Skin epidermis (tissue), 12 donors: ENCODE data around the gene HSPG2.

ENCODE experiments used
- H3K27ac ChIP-seq, 21 experiments: fragments of 200-600 bp; sonication (generic) in 11 of 21; one replicate each; pipeline ENCODE4 v1.5.0; 2020; ENCODE audit warnings: mild to moderate bottlenecking in 3 of 21, inconsistent platforms in 2 of 21, moderate library complexity in 2 of 21
- H3K4me3 ChIP-seq, 7 experiments: fragments of 200-600 bp; sonication (generic) in 2 of 7; one replicate each; pipeline ENCODE4 v1.5.0; 2020; ENCODE audit warnings: inconsistent platforms in 2 of 7, mild to moderate bottlenecking in 2 of 7, moderate library complexity in 1 of 7

The HSPG2 gene

DNA sequence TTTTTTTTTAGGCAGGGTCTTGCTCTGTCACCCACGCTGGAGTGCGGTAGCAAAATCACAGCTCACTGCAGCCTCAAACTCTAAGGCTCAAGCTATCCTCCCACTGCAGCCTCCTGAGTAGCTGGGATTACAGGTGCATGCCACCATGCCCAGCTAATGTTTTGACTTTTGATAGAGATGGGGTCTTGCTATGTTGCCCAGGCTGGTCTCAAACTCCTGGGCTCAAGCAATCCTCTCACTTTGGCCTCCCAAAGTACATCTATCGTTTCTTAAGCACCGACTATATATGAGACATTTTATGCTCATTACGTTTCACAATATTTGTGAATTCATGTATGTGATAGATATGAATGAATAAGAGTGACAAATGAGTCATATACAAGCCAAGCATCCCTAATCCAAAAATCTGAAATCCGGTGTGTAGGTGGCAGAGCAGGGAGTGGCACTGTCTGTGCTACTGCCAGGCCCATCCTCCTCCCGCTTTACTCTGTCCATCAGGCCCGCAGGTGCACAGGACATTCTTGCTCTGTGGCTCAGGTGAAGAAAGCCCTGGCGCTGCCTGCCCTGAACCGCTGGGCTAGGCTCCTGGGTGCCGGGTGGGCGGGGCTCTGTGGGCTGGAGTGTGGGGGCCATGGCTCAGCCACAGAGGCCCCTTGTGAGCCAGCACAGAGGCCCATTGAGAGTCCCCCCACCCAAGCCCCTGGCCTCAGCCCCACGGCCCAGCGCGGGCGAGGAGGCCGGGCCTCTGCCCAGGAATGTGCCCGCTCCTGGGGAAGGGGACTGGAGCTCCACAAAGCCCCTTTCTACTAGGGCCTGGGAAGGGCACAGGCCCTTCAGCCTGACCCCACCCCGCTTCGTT, 45.3 kb downstream of the HSPG2 start:
- H3K4me3 ChIP-seq, result no peak overlapping the region
- no peak overlapping the region for H3K27ac ChIP-seq

DNA sequence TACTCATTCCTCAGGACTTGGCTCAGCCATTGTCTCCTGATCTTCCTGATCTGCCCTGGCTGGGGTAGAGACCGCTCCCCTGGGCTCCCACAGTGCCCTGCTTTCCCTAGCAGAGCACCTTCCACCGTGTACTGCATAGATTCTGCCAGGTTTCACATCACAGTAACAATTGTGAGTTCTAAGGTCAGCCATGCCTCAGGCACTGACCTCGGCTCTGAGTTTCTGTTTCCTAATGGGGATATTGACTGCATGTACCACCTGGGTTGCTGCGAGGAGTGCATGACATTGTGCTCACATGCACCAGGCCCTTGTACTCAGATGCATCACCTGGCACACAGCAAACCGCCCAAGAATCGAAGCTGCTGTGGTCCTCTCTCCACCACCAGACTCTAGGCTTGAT, 46.0 kb downstream of the HSPG2 start:
- H3K4me3 ChIP-seq, result no peak overlapping the region
- peak overlapping the region in 1 of 21 experiments; percentile 28 for H3K27ac ChIP-seq

DNA sequence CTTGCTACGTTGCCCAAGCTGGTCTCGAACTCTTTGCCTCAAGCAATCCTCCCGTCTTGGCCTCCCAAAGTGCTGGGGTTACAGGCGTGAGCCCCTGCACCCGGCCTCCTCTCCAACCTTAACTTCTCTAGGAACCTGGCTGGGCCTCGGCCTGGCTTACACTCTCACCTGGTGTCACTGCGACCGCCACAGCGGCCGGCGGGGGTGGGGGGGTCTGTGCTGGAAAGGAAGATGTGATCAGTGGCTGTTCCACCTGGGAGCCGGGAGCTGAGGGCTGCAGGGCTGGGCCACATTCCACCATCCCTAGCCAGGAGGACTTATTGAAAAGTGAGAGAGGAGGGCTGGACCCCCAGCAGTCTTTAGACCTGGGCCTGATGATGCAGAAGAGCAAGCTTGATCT, 48.6 kb downstream of the HSPG2 start:
- Histone ChIP-seq H3K4me3 (no peak overlapping the region), H3K27ac (no peak overlapping the region)

- H3K4me3 ChIP-seq, result no peak overlapping the region
Measured at GRCh38 chr1:21887796-21888195, 49.3 kb downstream of the HSPG2 start.

GRCh38 chr1:21887216-21887736, 49.8 kb downstream of the HSPG2 start:
- Histone ChIP-seq H3K27ac (no peak overlapping the region), H3K4me3 (no peak overlapping the region)

More at GRCh38 chr1:21887796-21888195, 49.3 kb downstream of the HSPG2 start:
- no peak overlapping the region for H3K27ac ChIP-seq

GRCh38 chr1:21886486-21887215, 50.5 kb downstream of the HSPG2 start:
- Histone ChIP-seq H3K27ac (no peak overlapping the region), H3K4me3 (no peak overlapping the region)

GRCh38 chr1:21885236-21886037, 51.7 kb downstream of the HSPG2 start:
- no peak overlapping the region for H3K27ac ChIP-seq
- no peak overlapping the region for H3K4me3 ChIP-seq

- Histone ChIP-seq H3K4me3 (no peak overlapping the region), H3K27ac (no peak overlapping the region)
Measured at GRCh38 chr1:21884456-21885235, 52.5 kb downstream of the HSPG2 start.

GRCh38 chr1:21882721-21883415, 54.2 kb downstream of the HSPG2 start:
- no peak overlapping the region for H3K4me3 ChIP-seq
- H3K27ac ChIP-seq, result no peak overlapping the region

GRCh38 chr1:21881250-21881649, 55.9 kb downstream of the HSPG2 start:
- no peak overlapping the region for H3K27ac ChIP-seq
- H3K4me3 ChIP-seq, result no peak overlapping the region

DNA sequence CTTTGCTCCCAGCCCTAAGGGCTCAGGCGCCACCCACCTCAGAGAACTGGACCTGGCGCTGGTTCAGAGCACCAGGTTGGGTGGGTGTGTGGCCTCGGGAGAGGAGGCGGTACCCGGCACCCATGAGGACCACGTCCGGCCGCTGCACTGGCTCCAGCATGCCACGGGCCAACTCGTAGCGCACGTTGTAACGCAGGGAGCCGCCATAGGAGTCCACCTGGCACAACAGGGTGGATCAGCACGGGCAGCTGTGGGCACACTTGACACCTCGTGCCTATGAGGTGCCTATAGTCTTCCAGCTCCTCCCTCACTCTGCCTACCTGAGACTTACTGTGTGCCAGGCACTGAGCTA, 56.5 kb downstream of the HSPG2 start:
- H3K27ac ChIP-seq, result no peak overlapping the region
- no peak overlapping the region for H3K4me3 ChIP-seq

DNA sequence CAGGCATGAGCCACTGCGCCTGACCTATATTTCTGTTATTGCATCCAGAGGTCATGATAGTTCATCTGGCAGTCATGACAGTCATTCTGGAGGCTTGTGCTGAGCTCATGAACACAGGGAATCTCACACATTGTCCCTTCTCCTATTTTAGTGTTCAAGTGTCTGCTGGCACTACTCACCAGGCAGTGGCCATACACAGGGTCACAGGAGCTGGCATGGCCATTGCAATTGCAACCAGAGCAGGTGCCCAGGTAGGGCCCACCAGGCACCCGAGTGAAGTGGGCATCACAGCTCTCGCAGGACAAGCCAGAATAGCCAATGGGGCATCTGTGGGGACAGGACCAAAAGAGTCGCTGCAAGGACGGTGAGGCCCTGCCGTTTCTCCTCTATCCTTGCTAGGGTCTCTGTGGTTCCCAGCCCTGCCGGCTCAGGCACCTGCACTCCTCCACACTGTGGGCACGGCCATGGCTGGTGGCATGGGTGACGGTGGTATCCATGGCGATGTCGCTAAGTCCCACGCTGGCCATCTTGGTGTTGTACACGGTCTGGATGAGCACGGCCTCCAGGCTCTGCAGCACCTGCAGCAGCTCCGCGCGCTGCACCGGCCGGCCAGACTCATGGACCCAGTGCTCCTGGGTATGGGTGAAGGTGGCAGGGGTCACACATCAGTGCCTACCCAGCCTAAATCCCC, 57.0 kb downstream of the HSPG2 start:
- Histone ChIP-seq H3K27ac (no peak overlapping the region), H3K4me3 (no peak overlapping the region)

DNA sequence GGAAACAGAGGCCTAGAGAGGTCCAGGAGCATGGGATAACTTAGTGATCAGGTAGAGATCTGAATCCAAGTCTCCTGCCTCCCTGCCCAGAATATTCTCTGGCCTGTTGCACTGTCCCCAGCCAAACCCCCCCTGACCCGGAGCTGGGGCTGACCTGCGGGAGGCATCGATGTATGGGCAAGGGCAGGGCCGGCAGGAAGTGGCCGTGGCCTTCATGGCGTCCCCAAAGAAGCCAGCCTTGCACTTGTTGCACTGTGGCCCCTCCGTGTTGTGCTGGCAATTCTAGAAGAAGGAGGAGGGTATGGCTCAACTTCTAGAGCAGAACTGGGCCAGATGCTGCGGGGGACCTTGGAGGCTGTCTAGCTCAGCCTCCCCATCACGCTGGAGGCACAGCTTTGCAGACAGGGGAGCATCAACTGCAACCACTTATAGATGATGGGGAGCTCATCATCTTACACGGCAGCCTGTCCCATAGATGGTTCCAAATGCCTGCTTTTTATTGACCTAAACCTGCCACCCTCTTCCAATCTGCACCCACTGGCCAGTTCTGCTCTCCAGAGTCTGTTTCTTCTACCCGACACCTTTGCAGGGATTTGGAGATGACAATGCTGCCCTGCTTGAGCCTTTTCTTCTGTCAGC, 58.2 kb downstream of the HSPG2 start:
- Histone ChIP-seq H3K4me3 (no peak overlapping the region), H3K27ac (peak overlapping the region in 1 of 21 experiments; percentile 16)

GRCh38 chr1:21878009-21878773, 58.9 kb downstream of the HSPG2 start:
- peak overlapping the region in 1 of 21 experiments; percentile 16 for H3K27ac ChIP-seq
- no peak overlapping the region for H3K4me3 ChIP-seq

DNA sequence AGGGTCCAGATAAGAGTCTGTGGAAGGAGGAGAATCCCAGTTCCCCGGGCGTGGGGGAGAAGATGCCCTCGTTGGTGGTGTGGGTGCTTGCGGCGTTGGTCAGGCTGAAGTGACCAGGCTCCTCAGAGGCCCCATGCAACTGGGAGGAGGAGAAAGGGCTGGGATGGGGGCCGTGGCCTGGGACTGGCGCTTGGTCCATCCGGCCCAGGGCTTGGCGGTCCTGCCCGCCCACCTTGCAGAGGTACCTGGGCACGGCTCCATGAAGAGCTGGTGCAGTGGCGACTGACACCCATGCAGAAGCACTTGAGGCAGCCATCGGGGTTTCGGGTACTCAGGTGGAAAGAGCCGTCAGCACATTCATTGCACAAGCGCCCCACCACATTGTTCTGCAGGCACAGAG, 60.8 kb downstream of the HSPG2 start:
- Histone ChIP-seq H3K27ac (no peak overlapping the region), H3K4me3 (no peak overlapping the region)

DNA sequence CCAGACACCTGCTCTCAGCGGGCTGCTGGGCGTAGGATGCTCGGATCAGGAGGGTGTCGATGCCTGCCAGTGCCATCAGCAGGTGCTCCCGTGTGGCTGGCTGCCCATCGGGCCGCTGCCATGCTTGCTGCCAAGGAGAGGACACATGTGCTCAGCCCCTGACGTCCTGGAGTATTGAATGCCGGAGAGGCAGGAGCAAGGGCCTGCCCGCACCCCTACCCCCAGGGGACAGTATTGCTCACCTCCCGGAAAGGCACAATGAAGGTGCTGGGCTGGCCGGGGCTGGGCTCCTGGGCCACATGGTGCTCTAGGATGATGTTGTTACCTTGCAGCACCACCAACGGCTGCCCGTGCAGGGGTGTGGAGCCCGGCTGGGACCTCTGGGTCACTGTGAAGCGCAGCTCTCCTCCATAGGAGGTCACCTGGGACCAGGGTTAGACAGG, 61.5 kb downstream of the HSPG2 start:
- Histone ChIP-seq H3K27ac (no peak overlapping the region), H3K4me3 (no peak overlapping the region)
